Uterus (tissue), 2 donors: ENCODE measurements around the gene AMBRA1.

Experiments used
- CTCF ChIP-seq, 4 experiments: fragments of 200-600 bp in 2 of 4; fragments of 450-650 bp in 2 of 4; sonication (generic) in 2 of 4; IDR thresholded peaks; one replicate each; pipeline ENCODE4 v1.5.1; 2016 to 2019; ENCODE audit warnings: antibody characterized with exemption in 4 of 4, mild to moderate bottlenecking in 2 of 4, moderate library complexity in 1 of 4
- POLR2A ChIP-seq, 2 donors: fragments of 450-650 bp; IDR thresholded peaks; one replicate each; pipeline ENCODE4 v1.6.1; 2016; ENCODE audit warnings: antibody characterized with exemption in 2 of 2, mild to moderate bottlenecking in 1 of 2, moderate library complexity in 1 of 2

- TF ChIP-seq POLR2A (IDR thresholded peaks at IDR 0.05) (no peak), CTCF (IDR thresholded peaks at IDR 0.05) (no peak)
Measured at GRCh38 chr11:46555267-46556054, 38.4 kb downstream of the AMBRA1 start.
